H1 (cell line): ENCODE results near the gene POLRMT.

Experiments used
- ATF3 ChIP-seq: IDR thresholded peaks from 2 replicates; pipeline ENCODE4 v1.6.1; 2011; ENCODE audit warnings: low read depth, mild to moderate bottlenecking, low read length; ENCODE audit not compliant: insufficient read depth
- BACH1 ChIP-seq: IDR thresholded peaks from 2 replicates; pipeline ENCODE4 v1.6.1; 2012; ENCODE audit warnings: low read length, improper control_type of control experiment
- CTCF ChIP-seq, 3 experiments: IDR thresholded peaks; 1 replicate in 2 of 3; 2 replicates in 1 of 3; pipeline versions ENCODE4 v1.5.1 to v1.6.1; 2011; ENCODE audit warnings: low read length in 3 of 3, mild to moderate bottlenecking in 3 of 3, inconsistent platforms in 2 of 3, low read depth in 1 of 3, moderate library complexity in 1 of 3; ENCODE audit not compliant: insufficient read depth in 1 of 3; ENCODE audit errors: control extremely low read depth in 1 of 3
- KDM4A ChIP-seq: IDR thresholded peaks from one replicate; pipeline ENCODE4 v1.7.1; 2012; ENCODE audit warnings: low read depth, mild to moderate bottlenecking, moderate library complexity, low read length, inconsistent platforms; ENCODE audit not compliant: severe bottlenecking
- POLR2A ChIP-seq, 2 experiments: IDR thresholded peaks; 1 replicate in 1 of 2; 2 replicates in 1 of 2; pipeline ENCODE4 v1.6.1; 2011; ENCODE audit warnings: low read depth in 2 of 2, low read length in 2 of 2, mild to moderate bottlenecking in 2 of 2; ENCODE audit errors: control extremely low read depth in 1 of 2
- POLR2AphosphoS5 ChIP-seq: IDR thresholded peaks from 2 replicates; pipeline ENCODE4 v1.6.1; 2011; ENCODE audit warnings: low read depth, low read length
- TEAD4 ChIP-seq: IDR thresholded peaks from 2 replicates; pipeline ENCODE4 v1.6.1; 2012; ENCODE audit warnings: low read depth, low read length, inconsistent platforms, mixed read lengths
- TF ChIP-seq, protein P1 (sequence below): IDR thresholded peaks from 2 replicates; pipeline ENCODE4 v1.6.1; 2012; ENCODE audit warnings: low read length, inconsistent platforms

DNA sequence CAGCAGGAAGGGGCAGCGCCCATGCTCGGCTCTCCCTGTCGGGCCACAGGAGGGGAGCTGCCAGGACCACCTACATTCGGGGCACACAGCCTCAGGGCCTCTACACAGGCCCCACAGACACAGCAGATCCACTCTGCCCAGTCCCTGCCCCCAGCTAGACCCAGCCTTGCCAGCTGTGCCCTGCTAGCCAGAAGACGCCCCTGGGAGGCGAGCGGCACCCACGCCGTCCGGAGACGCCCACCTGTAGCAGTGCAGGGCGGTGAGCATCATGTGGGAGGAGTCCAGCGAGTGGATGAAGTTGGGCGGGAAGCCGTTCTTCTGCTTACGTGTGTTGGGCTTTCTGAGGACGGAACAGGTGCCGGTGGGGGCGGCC, 15.1 kb downstream of the POLRMT start:
- TF ChIP-seq BACH1: no peak
- no peak for TF ChIP-seq KDM4A
- TF ChIP-seq, protein P1, sequence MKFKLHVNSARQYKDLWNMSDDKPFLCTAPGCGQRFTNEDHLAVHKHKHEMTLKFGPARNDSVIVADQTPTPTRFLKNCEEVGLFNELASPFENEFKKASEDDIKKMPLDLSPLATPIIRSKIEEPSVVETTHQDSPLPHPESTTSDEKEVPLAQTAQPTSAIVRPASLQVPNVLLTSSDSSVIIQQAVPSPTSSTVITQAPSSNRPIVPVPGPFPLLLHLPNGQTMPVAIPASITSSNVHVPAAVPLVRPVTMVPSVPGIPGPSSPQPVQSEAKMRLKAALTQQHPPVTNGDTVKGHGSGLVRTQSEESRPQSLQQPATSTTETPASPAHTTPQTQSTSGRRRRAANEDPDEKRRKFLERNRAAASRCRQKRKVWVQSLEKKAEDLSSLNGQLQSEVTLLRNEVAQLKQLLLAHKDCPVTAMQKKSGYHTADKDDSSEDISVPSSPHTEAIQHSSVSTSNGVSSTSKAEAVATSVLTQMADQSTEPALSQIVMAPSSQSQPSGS: no peak
- no peak for TF ChIP-seq CTCF (IDR thresholded peaks at IDR 0.05; ENCODE audit: control extremely low read depth in 1 of 3, insufficient read depth in 1 of 3, low read depth in 1 of 3, low read length in 3 of 3)
- TF ChIP-seq POLR2AphosphoS5: no peak
- no peak for TF ChIP-seq TEAD4
- no peak for TF ChIP-seq POLR2A (IDR thresholded peaks at IDR 0.05; ENCODE audit: control extremely low read depth in 1 of 2, low read depth in 2 of 2, low read length in 2 of 2)
- no peak for TF ChIP-seq ATF3
